CD14-positive monocyte (primary cell): ENCODE results near the gene CHN2. TPM values are rescaled to one million over a fixed set of nuclear protein-coding genes. Genes with fewer than 3 reads are reported as not detected.

ENCODE experiments used
- DNase-seq, 3 donors: peaks; one replicate each; pipeline ENCODE4 v3.0.0-alpha.2; 2011 to 2022
- H2AFZ ChIP-seq: 2 replicates; pipeline ENCODE4 v1.6.0; 2012; ENCODE audit warnings: mild to moderate bottlenecking, low read depth, low read length, inconsistent platforms; ENCODE audit not compliant: insufficient read depth, poor library complexity, severe bottlenecking
- H3K27ac ChIP-seq, 2 donors: 1 replicate in 1 of 2; 2 replicates in 1 of 2; pipeline ENCODE4 v1.5.1; 2012 to 2013; ENCODE audit warnings: low read length in 2 of 2, control low read depth in 1 of 2, inconsistent platforms in 1 of 2, low read depth in 1 of 2, mild to moderate bottlenecking in 1 of 2
- H3K27me3 ChIP-seq, 2 donors: one replicate each; pipeline versions ENCODE4 v1.6.0 to v1.6.1; 2011 to 2013; ENCODE audit warnings: low read length in 2 of 2; ENCODE audit not compliant: control insufficient read depth in 2 of 2, insufficient read depth in 2 of 2
- H3K36me3 ChIP-seq, 2 donors: replicated peaks in 1 of 2; 1 replicate in 1 of 2; 2 replicates in 1 of 2; pipeline versions ENCODE4 v1.5.1 to v1.6.1; 2012 to 2013; ENCODE audit warnings: low read length in 2 of 2, control low read depth in 1 of 2, inconsistent platforms in 1 of 2, mild to moderate bottlenecking in 1 of 2; ENCODE audit not compliant: insufficient read depth in 2 of 2, control insufficient read depth in 1 of 2
- H3K4me1 ChIP-seq, 2 donors: 1 replicate in 1 of 2; 2 replicates in 1 of 2; pipeline versions ENCODE4 v1.5.1 to v1.6.1; 2012 to 2013; ENCODE audit warnings: low read length in 2 of 2, control low read depth in 1 of 2, inconsistent platforms in 1 of 2, mild to moderate bottlenecking in 1 of 2, moderate library complexity in 1 of 2; ENCODE audit not compliant: insufficient read depth in 2 of 2, control insufficient read depth in 1 of 2
- H3K4me2 ChIP-seq: replicated peaks from 2 replicates; pipeline ENCODE3; 2012; ENCODE audit warnings: low read length, moderate library complexity, mild to moderate bottlenecking; ENCODE audit not compliant: poor library complexity, severe bottlenecking; ENCODE audit errors: extremely low read depth
- H3K4me3 ChIP-seq, 3 experiments: fragments of 200-600 bp in 1 of 3; sonication (generic) in 1 of 3; replicated peaks in 1 of 3; 1 replicate in 2 of 3; 2 replicates in 1 of 3; pipeline ENCODE4 v1.5.1; 2011 to 2013; ENCODE audit warnings: low read length in 3 of 3, mild to moderate bottlenecking in 3 of 3, control low read depth in 2 of 3, low read depth in 2 of 3, inconsistent platforms in 1 of 3, moderate library complexity in 1 of 3
- H3K79me2 ChIP-seq: 2 replicates; pipeline ENCODE4 v1.6.0; 2012; ENCODE audit warnings: mild to moderate bottlenecking, control low read depth, inconsistent platforms, low read length, moderate library complexity; ENCODE audit not compliant: insufficient read depth
- H3K9ac ChIP-seq: 2 replicates; pipeline ENCODE4 v1.6.0; 2017; ENCODE audit warnings: low read length, mild to moderate bottlenecking; ENCODE audit not compliant: insufficient read depth, poor library complexity, severe bottlenecking
- H3K9me3 ChIP-seq, 2 donors: replicated peaks in 1 of 2; 1 replicate in 1 of 2; 2 replicates in 1 of 2; pipeline versions ENCODE4 v1.5.1 to v1.6.1; 2012 to 2013; ENCODE audit warnings: low read length in 2 of 2, control low read depth in 1 of 2; ENCODE audit not compliant: control insufficient read depth in 1 of 2, insufficient read depth in 1 of 2
- H4K20me1 ChIP-seq: 2 replicates; pipeline ENCODE4 v1.6.0; 2012; ENCODE audit warnings: mild to moderate bottlenecking, low read length, control low read depth, moderate library complexity; ENCODE audit not compliant: insufficient read depth
- H3K27ac Mint-ChIP-seq, 7 donors: one replicate each; pipeline ENCODE4 v1.8.0; 2020; ENCODE audit warnings: mild to moderate bottlenecking in 7 of 7, mixed read lengths in 7 of 7, moderate library complexity in 6 of 7, inconsistent platforms in 2 of 7
- H3K27me3 Mint-ChIP-seq, 3 donors: one replicate each; pipeline ENCODE4 v1.8.0; 2021 to 2022; ENCODE audit warnings: low read depth in 3 of 3, mild to moderate bottlenecking in 3 of 3, mixed read lengths in 3 of 3, moderate library complexity in 3 of 3, inconsistent platforms in 1 of 3
- H3K36me3 Mint-ChIP-seq, 2 donors: one replicate each; pipeline ENCODE4 v1.8.0; 2020; ENCODE audit warnings: mixed read lengths in 2 of 2, inconsistent platforms in 1 of 2, mild to moderate bottlenecking in 1 of 2
- H3K4me1 Mint-ChIP-seq: one replicate; pipeline ENCODE4 v1.8.0; 2020; ENCODE audit warnings: mild to moderate bottlenecking, mixed read lengths
- H3K4me3 Mint-ChIP-seq, 2 donors: one replicate each; pipeline ENCODE4 v1.8.0; 2020; ENCODE audit warnings: mild to moderate bottlenecking in 2 of 2, mixed read lengths in 2 of 2, moderate library complexity in 1 of 2
- H3K9me3 Mint-ChIP-seq, 7 donors: one replicate each; pipeline ENCODE4 v1.8.0; 2020 to 2022; ENCODE audit warnings: mixed read lengths in 7 of 7, mild to moderate bottlenecking in 6 of 7, moderate library complexity in 6 of 7, inconsistent platforms in 2 of 7
- CTCF ChIP-seq: fragments of 200-600 bp; IDR thresholded peaks from one replicate; pipeline ENCODE4 v1.8.0; 2022; ENCODE audit warnings: antibody characterized with exemption, mild to moderate bottlenecking
- WGBS: methylation state at CpG from one replicate; pipeline ENCODE4 v1.1.5; 2013; ENCODE audit warnings: missing lambda C conversion rate; ENCODE audit not compliant: insufficient coverage; 5-methylcytosine and 5-hydroxymethylcytosine counted together
- intact Hi-C, 2 donors: fragments of 100-400 bp; cut with micrococcal nuclease; formaldehyde crosslinking; loops; one replicate each; pipeline versions ENCODE4 v1.15.0 to v1.15.1; 2023
- polyA plus RNA-seq, 3 donors: library from polyadenylated mRNA; depleted of rRNA in 1 of 3; unstranded in 2 of 3; stranded (reverse) in 1 of 3; fragments of 300-500 nt in 2 of 3; fragments of >200 nt in 1 of 3; fragmentation: Illumina TruSeq in 2 of 3; gene quantifications; 1 replicate in 2 of 3; 2 replicates in 1 of 3; pipeline ENCODE4 v1.2.3, GENCODE V29; 2012 to 2021

CHN2 gene
- polyA plus RNA-seq, 3 donors: 26.6 to 66.5 (median 44.8) TPM

- Mint-ChIP-seq H3K27ac (no peak overlapping the region), H3K4me1 (peaks cover 16% of the 10 kb centered on the region), H3K36me3 (peaks cover 9 to 30% of the 10 kb centered on the region in 2 donors), H3K27me3 (no peaks in the 10 kb centered on the region), H3K9me3 (peaks cover 5 to 15% (median 9%) of the 10 kb centered on the region in 7 donors), H3K4me3 (no peak overlapping the region)
- intact Hi-C loops: no loop called here
- no peaks in the 10 kb centered on the region for H3K27me3 ChIP-seq
- no CpG with 5 or more reads among the region's 6 CpGs for WGBS
- H3K9ac ChIP-seq: no peak overlapping the region
- peaks cover 6% of the 10 kb centered on the region in 2 donors for H3K4me1 ChIP-seq
- H3K27ac ChIP-seq: no peak overlapping the region
- DNase-seq: no peak
- H3K4me2 ChIP-seq: no peak overlapping the region
- TF ChIP-seq CTCF: no peak
- peaks cover 4% of the 10 kb centered on the region for H3K79me2 ChIP-seq
- no peak overlapping the region for H2AFZ ChIP-seq
- peaks cover 0 to under 1% of the 10 kb centered on the region in 2 donors for H3K36me3 ChIP-seq
- H3K4me3 ChIP-seq: no peak overlapping the region
- H4K20me1 ChIP-seq: peaks cover 68% of the 10 kb centered on the region
- peaks cover 5 to 7% of the 10 kb centered on the region in 2 donors for H3K9me3 ChIP-seq
These were observed 32.0 kb upstream of the CHN2 start for GRCh38 chr7:29162577-29162976.

GRCh38 chr7:29163854-29164253, 30.7 kb upstream of the CHN2 start:
- intact Hi-C loops: no loop called here
- H3K4me1 Mint-ChIP-seq: peaks cover 13% of the 10 kb centered on the region
- DNase-seq: no peak

More at GRCh38 chr7:29163854-29164253, 30.7 kb upstream of the CHN2 start:
- H3K27me3 ChIP-seq: no peaks in the 10 kb centered on the region
- H3K4me2 ChIP-seq: no peak overlapping the region
- WGBS: no CpG with 5 or more reads among the region's 3 CpGs
- Mint-ChIP-seq H3K9me3 (peaks cover 5 to 15% (median 9%) of the 10 kb centered on the region in 7 donors), H3K27me3 (no peaks in the 10 kb centered on the region), H3K36me3 (peaks cover 16 to 25% of the 10 kb centered on the region in 2 donors), H3K4me3 (no peak overlapping the region), H3K27ac (no peak overlapping the region)
- no peak overlapping the region for H3K9ac ChIP-seq
- peaks cover 0 to 5% of the 10 kb centered on the region in 2 donors for H3K36me3 ChIP-seq
- H3K4me3 ChIP-seq: no peak overlapping the region
- H2AFZ ChIP-seq: no peak overlapping the region
- TF ChIP-seq CTCF: no peak
- peaks cover 4 to 6% of the 10 kb centered on the region in 2 donors for H3K4me1 ChIP-seq
- H3K79me2 ChIP-seq: peaks cover 4% of the 10 kb centered on the region
- peaks cover 68% of the 10 kb centered on the region for H4K20me1 ChIP-seq
- H3K27ac ChIP-seq: no peak overlapping the region
- peaks cover 5 to 7% of the 10 kb centered on the region in 2 donors for H3K9me3 ChIP-seq
